Body of pancreas (tissue), 4 donors: ENCODE results near the gene PLA2G2F.

ENCODE experiments used
- CTCF ChIP-seq, 7 experiments: fragments of 450-650 bp in 4 of 7; fragments of 200-600 bp in 3 of 7; sonication (generic) in 3 of 7; IDR thresholded peaks; one replicate each; pipeline ENCODE4 v1.5.1; 2016 to 2019; ENCODE audit warnings: antibody characterized with exemption in 7 of 7
- POLR2A ChIP-seq, 3 donors: fragments of 450-650 bp; IDR thresholded peaks; one replicate each; pipeline ENCODE4 v1.6.1; 2016; ENCODE audit warnings: antibody characterized with exemption in 3 of 3, mild to moderate bottlenecking in 2 of 3

- TF ChIP-seq CTCF (IDR thresholded peaks at IDR 0.05) (no peak), POLR2A (IDR thresholded peaks at IDR 0.05) (no peak)
Observed at GRCh38 chr1:20137055-20137454, 2.1 kb upstream of the PLA2G2F start.
